NCI-H1092 (cell line): ENCODE data around the gene KCNT1.
A peak's percentile ranks its signal among the peaks of the same experiment; 100 is the strongest.

Experiments
- DNase-seq: peaks from one replicate; lab custom pipeline; 2025; lab: John Stamatoyannopoulos, UW

Gene KCNT1

DNA sequence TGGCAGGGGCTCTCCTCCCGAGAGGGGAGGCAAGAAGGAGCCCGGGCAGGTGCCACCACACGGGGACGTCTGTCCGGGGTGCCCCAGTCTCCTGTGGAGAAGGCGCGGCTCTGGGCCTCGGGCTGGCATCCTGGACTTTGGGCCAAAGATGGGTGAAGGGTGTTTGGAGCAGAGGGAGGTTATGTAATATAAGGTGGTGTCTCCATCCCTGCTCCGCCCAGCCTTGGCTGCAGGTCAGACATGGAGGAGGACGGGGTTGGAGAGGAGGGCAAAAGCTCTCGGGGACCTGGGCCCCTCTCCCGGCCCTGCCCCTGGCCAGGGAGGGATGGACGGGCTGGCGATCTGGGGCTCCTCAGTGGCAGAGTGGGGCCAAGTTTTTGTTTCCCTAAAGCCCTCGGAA, 1.5 kb upstream of the KCNT1 start:
- DNase-seq: no peak

GRCh38 chr9:135701067-135701958, 672 bp upstream of the KCNT1 start:
- no peak for DNase-seq

DNA sequence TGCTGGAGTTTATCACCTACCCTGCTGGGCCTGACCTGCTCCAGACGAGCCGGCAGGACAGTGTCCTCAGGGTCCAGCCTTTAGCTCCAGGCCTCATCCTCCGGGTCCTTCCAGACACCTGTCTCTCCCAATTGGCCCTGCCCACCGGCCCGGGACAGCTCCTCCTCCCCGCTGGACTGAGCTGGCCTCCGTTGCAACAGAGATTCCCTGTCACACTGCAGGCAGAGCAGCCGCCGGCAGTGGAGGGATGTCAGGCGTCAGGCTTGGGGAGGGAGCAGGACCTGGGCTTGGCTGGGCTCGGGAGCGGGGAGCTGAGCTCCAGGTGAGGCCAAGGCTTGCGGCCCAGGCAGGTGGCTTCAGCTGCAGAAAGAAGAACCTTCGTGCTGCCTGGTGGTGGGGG, 1.7 kb downstream of the KCNT1 start:
- no peak for DNase-seq

DNA sequence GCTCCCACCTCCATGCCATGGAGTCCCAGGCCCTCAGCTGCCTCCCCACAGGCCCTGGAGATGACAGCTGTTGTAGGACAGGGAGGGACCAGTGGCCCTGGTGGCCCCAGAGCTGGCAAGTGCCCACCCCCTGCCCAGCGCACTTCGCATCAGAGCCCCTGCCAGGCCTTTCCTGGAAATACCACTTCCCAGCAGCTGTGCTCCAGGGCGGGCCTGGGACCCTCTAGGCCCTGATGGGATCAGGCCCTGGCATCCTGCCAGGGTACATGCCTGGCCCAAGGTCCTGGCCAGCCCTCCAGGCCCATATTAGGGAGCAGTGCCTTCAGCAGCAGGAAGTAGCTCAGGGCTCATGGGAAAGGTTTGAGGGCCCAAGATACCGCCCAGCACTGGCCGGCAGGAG, 2.5 kb downstream of the KCNT1 start:
- DNase-seq: no peak

- DNase-seq: peak; percentile 22
Measured at GRCh38 chr9:135705376-135705775, 3.4 kb downstream of the KCNT1 start.

DNA sequence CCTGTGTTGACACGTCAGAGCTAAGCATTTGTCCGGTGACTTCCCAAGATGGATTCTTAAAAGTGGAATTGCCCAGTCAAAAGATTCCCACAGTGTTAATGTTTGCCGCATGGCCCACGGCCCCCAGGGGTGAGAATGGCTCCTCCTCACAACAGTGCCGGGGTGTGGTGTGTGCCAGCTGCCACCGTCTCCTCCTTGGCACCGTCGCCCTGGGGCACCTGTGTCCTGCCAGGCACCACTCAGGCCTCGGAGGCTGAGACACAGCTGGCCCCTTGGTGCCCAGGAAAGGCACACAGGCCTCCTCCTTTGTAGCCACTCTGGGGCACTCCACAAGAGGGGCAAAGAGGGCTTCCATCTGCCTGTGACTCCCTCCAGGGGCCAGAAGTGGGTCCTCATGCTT, 4.3 kb downstream of the KCNT1 start:
- DNase-seq: no peak

DNA sequence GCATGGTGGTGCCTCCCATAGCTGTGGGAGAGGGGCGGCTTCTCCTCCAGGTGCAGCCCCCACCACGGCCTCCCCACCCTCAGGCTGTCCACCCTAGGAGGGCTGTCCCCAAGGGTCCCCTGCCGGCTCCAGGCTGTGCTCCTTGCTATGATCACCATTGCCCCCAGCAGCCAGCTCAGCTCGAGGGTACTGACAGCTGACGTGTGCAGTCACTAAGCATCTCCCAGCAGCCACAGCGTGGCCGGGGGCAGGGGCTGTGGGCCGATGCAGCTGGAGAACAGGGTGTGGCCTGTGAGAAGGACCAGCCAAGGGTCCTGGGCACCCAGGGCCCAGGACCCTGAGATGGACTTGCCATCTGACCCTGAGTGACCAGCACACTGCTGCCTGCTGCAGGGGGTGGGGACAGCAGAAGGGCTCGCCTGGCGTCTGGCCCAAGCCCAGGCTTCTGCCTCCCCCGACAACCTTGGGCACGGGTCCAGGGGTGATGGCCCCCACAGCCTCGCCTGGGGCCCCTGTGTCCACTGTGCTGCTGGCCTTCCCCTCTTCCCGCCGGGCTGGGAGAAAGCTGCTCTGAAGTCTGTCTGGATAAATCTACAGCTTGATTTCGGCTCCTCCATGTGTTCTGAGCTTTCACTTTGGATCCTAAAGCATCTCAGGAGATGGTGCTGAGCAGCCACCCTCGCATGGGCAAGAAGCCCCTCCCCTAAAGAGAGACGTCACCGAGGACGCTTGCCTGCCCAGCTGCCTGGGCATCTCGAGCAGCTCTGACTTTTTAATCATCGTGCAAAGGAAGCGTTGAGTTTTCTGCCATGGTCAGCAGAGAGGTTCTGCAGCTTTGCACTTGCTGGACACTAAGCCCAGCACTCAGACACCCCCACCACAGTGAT, 5.5 kb downstream of the KCNT1 start:
- DNase-seq: no peak

DNA sequence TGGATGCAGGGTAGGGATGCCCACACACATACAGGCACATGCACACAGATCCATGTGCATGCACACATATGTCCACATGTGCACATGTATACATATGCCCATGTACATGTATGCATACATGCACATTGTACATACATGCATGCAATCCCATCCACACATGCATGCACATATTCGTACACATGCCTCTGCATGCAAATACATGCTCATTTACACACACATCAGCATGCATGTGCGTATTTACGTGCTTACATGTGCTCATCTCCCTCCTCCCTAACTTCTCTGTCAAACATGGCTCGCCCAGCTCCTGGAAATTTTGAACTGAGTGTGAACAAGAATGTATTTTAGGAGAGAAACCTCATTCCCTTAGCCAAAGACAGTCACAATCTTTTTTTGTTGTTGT, 6.2 kb downstream of the KCNT1 start:
- no peak for DNase-seq

GRCh38 chr9:135711391-135711790, 9.4 kb downstream of the KCNT1 start:
- DNase-seq: peak; percentile 27

- no peak for DNase-seq
Measured at GRCh38 chr9:135711881-135712280, 9.9 kb downstream of the KCNT1 start.

GRCh38 chr9:135712613-135713295, 10.8 kb downstream of the KCNT1 start:
- no peak for DNase-seq

DNA sequence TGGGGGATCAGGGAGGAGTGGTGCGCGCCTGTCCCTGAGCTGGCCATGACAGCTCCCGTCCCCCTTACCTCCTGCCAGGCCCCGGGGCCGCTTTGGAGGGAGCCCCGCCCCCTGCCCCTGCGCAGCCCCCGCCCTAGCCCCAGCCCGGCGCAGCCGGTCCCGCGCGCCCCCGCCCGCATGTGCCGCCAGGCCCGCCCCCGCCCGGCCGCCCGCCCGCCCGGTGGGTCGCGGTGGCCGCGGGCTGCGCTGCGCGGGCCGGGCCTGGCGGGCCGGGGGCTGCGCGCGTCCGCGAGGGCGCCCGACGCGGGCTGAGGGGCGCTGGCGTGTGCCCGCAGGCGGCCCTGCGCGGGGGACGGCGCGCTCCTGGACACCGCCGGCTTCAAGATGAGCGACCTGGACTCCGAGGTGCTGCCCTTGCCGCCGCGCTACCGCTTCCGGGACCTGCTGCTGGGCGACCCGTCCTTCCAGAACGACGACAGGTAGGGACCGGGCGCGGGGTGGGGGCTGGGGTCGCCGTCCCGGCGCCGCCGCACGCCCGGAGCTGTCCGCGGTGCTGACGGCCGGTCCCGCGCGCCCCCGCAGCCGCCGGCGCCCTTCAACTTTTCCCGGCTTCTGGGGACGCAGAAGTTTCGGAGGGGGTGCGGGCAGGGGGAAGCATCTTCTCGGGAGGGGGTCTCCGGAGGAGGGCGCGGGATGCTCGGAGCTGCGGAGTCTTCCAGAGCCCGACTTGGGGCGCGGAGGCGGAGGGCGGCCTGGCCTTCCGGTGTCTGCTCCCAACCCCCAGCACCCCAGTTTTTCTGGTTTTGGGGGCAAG, 12.5 kb downstream of the KCNT1 start:
- no peak for DNase-seq

- no peak for DNase-seq
Measured at GRCh38 chr9:135715056-135715595, 13.1 kb downstream of the KCNT1 start.

- DNase-seq: no peak
Measured at GRCh38 chr9:135716045-135716444, 14.1 kb downstream of the KCNT1 start.

- DNase-seq: no peak
Measured at GRCh38 chr9:135717410-135717809, 15.4 kb downstream of the KCNT1 start.

- no peak for DNase-seq
Measured at GRCh38 chr9:135718616-135719015, 16.6 kb downstream of the KCNT1 start.

DNA sequence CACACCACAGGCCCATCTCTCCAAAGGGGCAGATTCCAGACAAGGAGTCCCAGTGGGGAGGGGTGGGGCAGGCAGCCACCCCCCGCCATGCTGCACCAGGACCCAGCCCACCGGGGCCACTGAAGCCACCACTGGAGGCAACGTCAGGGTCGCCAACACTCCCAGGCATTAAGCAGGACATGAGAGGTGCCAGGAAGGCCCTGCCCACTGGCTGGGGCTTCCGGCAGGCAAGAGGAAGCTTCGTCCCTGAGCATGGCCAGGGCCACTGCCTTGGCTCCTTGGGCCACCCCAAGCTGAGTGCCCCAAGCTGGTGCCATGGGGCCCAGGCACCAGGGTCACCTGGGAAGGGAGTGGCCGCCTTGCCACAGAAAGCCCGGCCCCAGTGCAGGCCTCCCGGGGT, 17.5 kb downstream of the KCNT1 start:
- DNase-seq: no peak

DNA sequence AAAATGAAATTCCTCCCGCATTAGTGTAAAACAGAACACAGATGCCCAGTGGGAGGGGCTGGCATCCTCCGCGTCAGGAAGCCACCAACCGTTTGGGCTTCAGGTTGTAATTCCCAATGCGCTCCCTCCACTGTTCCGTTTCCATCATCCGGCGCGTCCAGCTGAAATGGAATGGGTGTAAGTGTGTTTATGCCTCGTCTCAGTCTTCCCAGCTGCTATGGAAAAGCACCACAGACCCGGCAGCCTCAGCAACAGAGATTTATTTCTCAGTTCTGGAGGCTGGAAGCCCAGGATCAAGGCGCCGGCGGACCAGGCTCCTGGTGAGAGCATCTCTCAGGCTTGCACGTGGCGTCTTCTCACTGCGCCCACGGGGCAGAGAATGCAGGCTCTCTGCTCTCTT, 20.4 kb downstream of the KCNT1 start:
- DNase-seq: no peak

- DNase-seq: no peak
Measured at GRCh38 chr9:135724186-135724787, 22.3 kb downstream of the KCNT1 start.

DNA sequence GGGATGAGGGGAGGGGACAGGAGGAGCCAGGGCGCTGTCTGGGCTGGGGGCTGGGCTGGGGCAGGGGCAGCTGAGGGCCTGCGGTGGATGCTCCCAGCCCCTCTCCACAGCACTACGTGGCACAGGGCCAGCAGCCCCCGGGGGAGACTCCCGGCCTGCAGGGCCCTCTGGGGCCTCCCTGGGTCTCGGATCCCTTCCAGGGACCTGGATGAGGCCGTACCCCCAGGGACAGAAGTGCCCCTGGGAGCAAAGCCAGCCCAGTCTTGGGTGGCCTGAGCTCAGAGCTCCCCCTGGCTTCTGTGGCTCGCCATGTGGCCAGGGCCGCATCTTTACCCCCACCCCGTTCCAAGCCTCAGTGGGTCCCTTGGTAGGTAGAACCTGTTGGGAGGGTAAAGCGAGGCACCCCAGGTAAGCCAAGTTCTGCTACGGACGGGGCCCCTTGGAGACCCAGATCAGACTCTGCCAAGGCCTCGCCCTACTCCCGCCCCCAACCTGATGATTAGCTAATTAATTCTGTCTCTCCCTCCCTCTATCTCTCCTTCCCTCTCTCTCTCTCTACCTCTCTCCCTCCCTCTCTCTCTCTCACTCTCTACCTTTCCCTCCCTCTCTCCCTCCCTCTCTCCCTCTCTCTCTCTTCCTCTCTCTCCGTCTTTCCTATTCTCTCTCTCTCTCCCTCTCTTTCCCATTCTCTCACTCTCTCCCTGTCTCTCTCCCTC, 24.3 kb downstream of the KCNT1 start:
- DNase-seq: no peak
